ENCODE results near the gene VASN.
"Not testable (repeated sequence)": the region's sequence is repeated elsewhere in the genome, so short reads cannot be mapped to it uniquely, and the experiment has no call there.

The VASN gene

DNA sequence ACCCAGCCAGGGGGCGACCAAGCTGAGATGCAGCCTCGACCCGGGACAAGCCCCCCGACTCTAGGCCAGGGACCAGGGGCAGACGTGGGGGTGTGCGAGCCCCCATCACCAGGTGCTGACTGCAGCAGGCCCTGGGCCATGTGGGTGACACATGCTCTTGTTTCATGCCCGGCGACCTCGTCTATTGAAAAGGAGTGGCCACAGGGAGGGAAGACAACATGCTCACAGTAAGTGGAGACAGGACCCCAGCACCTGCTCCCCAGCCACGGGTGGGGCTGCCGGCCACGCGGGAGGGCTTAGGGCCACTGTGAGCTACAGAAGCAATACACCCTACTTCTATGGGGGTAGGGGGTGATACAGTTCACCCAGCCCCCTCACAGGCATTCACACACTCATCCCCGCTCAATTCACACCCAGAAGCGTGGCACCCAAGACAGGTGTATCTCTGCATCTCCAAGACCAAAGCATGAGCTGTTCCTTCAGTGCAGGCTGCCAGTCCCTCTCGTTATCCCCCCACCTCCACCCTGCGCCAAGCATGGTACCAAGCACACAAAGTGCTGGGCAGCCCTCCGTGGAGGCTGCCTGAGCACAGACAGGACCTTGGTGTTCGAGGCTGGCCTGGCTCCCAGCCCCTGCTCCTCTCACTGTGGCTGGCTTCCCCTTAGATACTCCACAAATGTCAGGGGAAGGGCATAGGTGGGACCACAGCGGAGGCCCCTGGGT lies 13.6 kb downstream of the VASN start:
- DNase-seq (ENCODE audit: low read depth): no peak

DNA sequence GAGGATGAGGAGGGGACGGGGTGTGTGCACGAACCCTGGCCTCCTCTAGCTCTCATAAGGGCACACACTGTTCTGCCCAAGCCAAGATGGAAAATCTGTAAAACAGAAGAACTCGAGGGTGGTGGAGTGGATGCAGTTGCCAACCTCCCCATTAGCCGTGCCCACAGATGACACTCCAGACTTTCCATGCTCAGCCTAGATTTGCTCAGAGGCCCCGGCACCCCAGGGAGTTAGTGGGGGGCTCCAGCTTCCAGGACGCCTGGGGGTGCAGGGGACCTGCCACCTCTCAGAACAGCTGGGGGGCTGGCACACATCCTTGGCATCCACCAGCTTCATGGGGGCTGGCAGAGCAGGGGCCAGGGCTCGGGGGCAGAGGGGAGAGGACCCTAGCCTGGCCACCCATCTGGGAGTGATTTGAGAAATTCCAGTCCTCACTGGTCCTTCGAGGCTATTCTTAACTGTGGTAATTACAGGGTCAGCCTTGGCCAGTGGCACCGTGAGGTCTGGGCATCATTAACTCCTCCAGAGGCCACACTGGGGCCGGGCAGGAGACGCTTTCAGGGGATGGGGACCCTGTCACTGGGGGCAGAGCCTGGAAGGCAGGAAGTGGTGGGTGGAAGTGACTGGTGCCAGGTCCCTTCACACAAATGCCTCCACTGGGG lies 14.3 kb downstream of the VASN start:
- DNase-seq (ENCODE audit: low read depth): no peak

DNA sequence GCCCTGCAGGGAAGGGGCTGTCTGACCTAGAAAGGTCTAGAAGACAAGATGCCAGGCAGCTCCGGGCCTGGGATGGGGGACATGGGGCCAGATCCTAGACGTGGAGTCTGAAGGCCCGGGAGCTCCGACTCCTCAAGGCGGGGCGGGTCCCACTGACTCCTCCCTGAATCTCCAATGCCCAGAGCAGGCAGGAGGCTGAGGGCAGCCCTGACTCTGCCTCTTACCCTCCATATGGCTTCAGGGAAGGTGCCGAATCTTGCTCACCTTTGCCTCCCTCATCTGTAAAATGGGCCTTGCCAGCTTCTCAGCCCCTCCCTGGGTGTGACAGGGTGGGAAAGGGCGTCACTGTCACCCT lies 14.8 kb downstream of the VASN start:
- DNase-seq (ENCODE audit: low read depth): no peak

DNA sequence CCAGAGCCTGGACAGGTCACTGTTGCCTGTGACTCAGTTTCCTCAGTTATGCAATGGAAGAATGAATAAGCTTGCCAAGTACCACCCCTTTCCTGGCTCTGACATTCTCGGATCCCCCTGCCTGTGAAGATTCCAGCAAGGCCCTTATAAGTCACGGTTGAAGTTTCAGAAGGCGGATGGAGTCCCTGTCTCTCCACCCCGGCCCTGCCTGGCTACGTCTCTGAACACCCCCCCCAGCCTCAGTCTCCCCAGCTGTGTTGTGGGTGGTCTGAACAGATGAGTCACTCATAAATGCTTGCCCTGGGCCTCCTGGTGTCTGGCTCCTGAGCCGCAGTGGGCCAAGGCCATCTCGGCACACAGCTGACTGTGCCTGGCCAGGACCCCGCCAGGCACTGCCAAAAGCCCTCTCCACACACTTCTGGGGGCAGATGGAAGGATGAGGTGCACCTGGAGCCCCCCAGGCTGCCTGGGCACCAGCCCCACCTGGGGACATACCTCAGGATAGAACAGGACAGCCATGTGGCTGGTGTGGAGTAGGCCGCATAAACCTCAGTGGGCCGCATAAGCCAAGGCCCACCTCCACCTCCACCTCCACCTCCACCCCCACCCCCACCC lies 15.4 kb downstream of the VASN start:
- no peak for DNase-seq (ENCODE audit: low read depth)

DNA sequence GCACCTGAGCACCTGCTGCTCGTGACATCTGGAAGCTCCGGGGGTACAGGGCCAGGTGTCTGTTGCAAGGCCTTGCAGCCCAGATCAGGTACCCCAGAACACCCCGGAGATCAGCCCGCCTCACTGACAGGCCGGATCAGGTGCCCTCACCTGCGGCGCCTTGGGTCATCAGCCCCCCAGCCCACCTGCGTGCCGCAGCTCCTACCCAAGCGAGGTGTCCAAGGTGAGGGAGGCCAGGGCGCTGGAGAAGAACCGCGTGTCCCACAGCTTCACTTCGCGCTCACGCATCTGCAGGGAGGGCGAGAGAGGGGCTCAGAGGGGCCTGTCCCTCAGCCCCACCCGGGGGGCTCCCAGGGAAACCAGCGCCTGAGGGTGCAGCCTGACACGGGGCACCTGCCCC lies 16.1 kb downstream of the VASN start:
- no peak for DNase-seq (ENCODE audit: low read depth)

DNA sequence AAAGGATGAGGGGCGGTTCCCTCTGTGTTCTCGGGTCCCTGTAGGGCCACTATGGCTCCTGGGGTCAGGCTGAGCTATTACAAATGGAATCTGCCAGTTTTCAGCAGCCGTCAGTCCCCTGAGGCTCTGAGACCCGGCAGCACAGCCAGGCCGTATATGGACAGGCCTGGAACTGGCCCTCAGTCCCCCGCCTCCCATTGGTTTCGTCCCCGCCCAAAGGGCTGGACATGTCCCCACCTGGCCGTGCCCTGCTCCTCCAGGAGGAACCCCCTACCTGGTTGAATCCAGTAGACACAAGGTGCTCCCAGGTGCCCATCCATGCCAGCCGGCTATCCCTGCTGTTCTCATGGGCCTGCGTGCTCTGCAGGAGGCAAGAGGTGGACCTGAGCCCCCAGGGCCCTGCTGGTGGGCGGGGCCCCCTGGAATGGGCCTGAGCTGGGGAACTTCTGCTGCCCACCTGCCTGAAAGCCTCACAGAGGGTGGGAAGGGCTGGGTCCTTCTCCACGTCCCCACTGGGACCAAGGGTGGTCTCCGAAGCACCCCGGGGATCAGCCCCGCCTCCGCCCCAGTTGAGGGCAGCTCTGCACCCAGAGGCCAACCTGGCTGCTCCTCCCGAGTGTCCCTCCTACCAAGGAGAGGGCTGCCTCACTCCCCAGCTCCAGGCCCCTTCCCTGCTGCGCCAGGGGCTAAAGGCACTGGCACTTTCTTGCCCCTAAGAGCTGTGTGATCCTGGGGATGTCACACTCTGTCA lies 16.8 kb downstream of the VASN start:
- no peak for DNase-seq (ENCODE audit: low read depth)

DNA sequence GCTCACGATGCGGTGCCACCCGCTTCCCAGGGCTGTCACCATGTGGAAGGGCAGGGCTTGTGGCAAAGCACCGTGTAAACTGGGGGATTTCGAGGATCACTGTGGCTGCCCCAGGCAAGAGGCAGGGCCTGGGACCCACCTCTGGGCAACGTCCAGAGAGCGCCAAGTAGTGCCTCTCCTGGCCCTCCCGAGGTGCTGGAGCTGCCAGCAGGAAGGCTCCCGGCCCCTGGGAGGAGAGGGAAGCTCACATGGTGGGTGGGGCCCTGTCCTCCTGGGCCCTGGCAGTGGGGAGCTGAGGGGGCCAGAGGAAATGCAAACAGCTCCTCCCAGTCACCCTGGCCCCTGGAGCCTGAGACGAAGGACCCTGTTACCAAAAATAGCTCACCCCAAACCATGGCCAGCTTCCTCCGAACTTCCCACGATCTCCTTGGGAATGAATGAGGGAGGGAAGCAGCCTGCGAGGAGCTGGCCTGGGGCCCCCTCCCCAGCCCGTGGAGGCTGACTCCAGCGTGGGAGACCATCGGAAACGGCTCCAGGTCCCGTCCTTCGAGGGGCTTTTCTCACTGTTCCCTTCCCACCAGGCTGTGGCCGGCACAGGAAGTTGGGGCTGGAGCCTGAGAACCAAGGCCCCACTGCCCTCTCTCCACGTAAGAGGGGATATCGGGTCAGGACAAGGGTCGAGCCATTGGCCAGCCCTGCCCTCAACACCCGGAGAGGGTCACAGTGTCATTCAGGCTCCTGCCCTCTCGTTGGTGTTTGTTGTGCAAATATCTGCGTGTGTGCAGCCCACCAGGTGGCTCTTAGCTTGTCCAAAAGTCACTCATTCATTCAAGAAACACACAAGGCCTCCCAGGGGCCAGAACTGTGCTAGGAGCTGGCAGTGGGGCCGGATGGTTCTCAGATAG lies 17.7 kb downstream of the VASN start:
- DNase-seq (ENCODE audit: low read depth): no peak

DNA sequence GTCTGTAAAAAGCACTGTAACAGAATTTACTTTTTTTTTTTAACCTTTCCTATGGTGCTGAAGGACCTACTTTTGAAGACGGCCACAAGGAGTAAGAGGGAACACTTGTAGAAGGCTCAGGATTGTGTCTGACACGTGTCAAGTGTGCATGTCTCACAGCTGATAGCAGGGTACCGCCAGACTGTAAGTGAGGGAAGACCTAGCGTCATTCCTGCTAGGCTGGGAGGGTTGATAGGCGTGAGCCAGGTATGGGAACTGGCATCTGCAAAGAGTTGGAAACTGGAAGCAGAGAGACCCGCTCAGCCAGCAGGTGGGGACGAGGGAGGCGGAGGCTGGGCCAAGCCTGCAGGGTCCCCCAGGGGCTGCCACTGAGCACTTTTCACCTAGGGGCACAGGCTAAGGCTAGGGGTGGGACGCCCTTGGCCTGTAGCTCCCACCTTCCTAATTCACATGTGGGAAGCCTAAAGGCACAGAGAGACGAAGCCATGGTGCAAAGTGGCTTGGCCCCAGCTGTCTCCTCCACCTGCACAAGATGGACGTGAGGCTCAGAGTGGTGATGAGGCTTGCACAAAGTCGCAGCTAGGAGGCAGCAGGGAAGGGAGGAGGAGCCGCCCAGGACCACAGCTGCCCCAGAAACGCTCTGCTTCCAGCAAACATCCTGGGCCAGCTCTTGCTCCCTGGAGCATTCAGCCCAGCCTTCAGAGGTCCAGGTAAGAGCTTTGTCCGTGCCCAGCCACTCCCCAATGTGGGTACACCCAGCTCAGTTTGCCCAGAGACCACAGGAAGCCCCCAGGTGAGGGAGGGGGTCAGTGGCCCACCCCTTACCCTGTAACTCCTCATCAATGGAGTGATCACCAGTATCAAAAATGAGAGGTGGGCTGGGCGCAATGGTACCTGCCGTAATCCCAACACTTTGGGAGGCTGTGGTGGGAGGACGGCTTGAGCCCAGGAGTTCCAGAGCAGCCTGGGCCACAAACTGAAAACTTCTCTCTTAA lies 18.9 kb downstream of the VASN start:
- no peak for DNase-seq (ENCODE audit: low read depth)

DNA sequence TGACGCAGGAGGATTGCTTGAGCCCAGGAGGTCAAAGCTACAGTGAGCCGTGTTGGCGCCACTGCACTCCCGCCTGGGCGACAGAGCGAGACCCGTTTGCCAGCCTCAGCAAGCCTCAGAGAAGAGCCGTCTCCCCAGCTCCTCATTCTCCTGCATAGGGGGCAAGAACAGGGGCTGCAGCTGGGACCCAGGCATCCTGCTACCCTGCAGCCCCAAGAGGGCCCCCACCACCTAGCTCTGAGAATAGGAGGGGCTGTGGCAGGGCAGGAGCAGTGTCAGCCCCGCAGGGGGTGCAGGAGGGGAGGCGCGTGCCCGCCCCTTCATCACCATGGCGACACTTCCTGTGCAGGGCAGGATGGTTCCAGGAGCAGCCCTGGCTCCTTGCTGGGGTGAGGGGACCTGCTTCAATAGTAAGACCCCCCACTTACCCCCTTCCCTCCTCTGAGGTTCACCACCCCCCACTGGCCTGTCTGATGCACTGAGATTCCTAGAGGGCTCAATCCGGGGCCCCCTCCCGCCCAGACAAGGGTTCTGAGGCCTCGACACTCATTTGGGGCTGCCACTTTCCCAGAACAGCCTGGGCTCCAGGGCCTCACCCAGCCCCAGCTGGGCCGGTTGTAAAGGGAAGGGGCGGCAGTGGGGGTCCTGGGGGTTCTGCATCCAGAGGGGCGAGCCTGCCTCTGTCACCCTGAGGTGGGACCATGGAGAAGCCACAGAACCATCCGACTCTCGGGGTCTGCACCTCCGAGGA lies 20.2 kb downstream of the VASN start:
- DNase-seq (ENCODE audit: low read depth): no peak

DNA sequence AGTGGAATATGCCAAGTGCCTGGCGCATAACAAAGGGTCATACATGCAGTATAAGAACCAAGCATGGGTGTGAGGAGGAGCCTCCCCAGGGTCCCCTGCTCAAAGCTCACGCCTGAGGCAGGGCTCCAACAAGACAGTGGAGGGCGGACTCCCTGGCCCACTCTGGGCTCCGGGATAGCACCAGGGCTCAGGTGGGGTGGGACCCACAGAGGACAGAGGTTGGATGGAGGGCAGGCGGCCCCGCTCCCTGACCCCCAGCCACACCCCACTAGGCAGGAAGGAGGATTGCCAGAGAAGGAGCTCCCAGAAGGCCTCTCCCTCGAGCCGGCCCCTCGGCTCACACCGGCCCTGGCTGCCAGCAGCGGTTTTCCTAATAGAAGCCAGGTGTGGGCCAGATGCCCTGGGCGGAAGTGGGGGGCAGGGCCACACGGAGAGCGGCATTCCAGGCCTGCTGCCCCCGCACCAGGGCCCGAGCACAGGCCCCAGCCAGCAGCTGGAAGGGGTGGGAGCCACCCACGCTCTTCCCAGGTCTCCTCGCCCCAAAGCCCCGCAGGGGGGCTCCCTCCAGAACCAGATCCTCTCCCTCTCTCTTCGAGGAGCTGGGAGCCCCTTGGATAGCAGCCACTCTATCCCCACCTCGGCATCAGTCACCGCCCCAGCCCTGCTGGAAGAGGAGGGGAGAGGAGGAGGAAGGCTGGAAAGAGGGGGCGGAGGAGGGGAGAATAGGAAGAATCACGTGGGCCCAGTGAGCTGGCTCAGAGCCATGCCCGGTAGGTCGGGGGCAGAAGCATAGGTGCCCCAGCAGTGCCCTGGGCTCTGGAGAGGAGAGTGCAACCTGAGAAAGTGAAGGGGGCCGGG lies 21.0 kb downstream of the VASN start:
- no peak for DNase-seq (ENCODE audit: low read depth)

DNA sequence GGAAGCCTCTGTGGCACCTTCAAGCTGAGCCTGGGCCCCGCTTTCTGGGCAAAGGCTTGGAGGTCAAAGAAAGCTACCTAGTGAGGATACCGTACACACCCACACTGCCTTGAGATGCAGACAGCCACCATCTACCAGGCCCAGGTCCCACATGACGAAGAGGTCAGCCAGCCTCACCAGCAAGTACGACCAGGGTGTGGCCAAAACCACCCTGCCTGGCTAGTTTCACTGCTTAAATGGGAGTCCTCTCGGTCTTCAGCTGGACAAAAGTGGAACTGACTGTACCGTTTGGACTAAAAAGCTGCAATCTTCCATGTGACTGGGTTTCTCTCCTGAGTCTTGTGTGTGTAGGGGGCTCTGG lies 21.6 kb downstream of the VASN start:
- no peak for DNase-seq (ENCODE audit: low read depth)

DNA sequence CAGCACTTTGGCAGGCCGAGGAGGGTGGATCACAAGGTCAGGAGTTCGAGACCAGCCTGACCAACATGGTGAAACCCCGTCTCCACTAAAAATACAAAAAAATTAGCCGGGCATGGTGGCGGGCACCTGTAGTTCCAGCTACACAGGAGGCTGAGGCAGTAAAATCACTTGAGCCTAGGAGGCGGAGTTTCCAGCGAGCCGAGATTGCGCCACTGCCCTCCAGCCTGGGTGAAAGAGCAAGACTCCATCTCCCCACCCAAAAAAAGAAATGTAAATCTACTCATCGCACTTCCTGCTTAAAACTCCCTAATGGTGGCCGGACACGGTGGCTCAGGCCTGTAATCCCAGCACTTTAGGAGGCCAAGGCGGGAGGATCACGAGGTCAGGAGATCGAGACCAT lies 22.2 kb downstream of the VASN start:
- DNase-seq (ENCODE audit: low read depth): not testable (repeated sequence)

DNA sequence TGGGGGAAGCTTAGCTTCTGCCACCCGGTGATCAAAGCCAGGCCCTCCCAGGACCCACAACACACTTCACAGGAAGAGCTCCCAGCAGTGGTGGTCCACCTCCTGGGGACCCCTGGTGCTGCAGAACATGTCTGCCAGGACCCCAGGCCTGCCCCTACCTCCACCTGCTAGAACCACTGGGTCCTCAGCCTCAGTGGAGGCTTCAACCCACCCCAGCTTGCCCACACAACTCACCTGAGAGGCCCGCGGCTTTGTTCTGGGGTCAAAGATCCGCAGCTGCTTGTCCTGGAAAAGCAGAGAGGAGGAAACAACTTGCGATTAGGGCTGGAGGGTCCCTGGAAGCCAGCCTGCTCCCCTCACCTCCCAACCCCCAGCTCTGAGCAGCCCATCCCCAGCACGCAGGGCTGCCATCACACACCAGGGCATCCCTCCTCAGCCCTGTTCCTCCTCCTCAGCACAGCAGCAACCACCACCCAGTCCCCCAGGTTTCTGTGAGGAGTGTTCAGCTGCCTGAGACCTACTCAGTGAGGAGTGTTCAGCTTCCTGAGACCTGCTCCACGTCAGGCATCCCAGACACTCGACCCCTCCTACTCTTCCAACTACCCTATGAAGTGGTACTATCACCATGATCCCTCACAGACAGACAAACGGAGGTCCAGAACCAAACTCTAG lies 23.5 kb downstream of the VASN start:
- no peak for DNase-seq (ENCODE audit: low read depth)

DNA sequence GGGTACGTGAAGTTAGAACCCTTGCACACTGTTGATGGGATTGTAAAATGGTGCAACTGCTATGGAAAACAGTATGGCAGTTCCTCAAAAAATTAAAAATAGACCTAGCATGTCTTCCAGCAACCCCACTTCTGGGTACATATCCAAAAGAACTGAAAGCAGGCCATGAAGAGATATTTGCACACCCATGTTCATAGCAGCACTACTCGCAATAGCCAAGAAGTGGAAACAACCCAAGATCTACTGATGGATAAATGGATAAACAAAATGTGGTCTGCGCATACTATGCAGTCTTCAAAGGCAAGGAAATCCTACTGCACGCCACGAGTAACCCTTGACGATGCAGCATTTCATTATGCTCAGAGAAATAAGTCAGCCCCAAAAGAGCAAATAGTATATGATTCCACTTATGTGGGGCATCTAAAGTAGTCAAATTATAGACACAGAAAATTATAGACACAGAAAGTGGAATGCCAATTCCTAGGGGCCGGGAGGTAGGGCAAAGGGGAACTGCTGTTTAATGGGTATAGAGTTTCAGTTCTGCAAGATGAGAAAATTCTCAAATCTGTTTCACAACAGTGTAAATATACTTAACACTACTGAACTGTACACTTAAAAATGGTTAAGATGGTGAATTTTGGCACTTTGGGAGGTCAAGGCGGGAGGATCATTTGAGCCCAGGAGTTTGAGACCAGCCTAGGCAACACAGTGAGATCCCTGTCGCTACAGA lies 27.5 kb downstream of the VASN start:
- no peak for DNase-seq (ENCODE audit: low read depth)

DNA sequence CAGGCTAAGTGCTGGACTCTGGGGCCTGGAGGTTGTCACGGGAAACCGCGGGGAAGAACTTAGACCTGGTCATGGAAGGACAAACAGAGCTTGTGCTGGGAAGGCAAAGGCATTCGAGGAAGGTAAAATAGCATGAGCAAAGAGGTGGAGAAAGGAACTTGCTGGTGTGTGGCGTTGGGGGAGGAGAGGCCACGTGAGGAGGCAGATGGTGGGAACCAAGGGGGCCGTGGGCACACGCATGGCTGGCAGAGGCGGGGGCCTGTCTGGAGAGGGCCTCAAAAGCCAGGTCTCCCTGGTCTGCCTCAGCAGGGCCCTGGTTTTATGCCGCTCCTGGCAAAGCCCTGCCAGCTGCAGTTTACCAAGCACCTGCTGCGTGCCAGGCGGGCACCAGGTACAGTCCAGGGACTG lies 29.4 kb downstream of the VASN start:
- DNase-seq (ENCODE audit: low read depth): no peak

DNA sequence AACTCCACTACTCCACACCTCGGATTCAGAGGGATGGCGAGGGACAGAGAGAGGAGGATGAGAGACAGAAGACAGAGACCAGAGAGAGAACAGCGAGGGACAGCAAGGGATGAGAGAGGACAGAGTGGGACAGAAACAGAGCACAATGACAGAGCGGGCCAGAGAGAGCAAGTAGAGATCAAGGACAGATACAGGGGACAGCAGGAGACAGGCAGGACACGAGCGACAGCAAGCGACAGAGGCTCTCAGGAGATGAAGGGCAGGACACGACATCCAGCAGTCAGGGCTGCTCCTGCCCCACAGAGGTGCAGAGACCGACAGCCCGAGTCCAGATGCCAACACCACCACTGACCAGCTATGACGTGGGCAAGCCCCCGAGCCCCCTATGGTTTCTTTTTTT lies 29.9 kb downstream of the VASN start:
- DNase-seq (ENCODE audit: low read depth): no peak

DNA sequence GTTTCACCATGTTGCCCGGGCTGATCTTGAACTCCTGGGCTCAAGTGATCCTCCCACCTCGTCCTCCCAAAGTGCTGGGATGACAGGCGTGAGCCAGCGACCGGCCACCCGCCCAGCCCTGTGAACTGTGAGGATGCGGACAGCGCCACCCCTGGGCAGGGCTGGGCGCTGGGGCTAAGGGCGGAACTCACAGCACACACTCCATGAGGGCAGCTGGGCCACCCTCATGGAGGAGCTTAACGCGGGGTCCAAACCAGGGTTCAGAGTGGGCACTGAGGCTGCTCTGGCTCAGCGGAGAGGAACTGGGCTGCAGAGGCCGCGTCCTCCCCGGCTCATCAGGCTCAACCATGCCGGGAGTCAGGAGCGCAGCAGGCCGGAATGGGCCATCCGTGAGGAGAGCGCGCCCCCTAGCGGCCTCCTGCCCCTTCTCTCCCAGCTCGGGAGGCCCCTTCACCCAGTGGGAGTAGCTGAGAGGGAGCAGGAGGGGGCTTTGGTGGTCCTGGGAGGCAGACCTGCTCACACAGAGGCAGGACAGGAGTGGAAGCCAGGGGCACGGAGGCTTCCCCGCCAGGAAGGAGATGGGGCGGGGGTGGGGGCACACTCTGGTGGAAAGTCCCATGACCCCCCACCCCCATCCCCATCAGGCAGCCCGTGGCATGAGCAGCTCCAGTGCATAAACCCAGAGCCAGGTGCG lies 30.9 kb downstream of the VASN start:
- peak; percentile 49 for DNase-seq (ENCODE audit: low read depth)

Data from T follicular helper cell (primary cell).